Islet precursor cell (in vitro differentiated cells): ENCODE results near the gene RABL6.
"Not testable (repeated sequence)": the region's sequence is repeated elsewhere in the genome, so short reads cannot be mapped to it uniquely, and the experiment has no call there.

ENCODE experiments used
- DNase-seq: peaks from one replicate; pipeline ENCODE4 v3.0.0-alpha.2; 2018

Gene RABL6

DNA sequence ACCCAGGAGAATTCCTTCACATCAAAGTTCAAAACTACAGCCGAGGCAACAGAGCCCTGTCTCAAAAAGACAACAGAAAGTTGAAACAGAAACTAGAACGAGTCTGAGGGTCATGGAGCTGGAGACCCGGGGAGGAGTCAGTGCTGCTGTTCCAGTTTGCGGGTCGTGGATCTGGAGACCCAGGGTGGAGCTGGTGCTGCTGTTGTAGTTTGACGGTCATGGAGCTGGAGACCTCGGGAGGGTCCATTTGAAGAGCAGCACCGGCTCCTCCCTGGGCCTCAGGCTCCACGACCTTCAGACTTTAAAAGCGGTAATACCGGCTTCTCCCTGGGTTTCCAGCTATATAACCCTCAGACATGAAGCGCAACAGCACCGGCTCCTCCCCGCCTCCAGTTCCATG is 30.4 kb upstream of the RABL6 start:
- no peak for DNase-seq

DNA sequence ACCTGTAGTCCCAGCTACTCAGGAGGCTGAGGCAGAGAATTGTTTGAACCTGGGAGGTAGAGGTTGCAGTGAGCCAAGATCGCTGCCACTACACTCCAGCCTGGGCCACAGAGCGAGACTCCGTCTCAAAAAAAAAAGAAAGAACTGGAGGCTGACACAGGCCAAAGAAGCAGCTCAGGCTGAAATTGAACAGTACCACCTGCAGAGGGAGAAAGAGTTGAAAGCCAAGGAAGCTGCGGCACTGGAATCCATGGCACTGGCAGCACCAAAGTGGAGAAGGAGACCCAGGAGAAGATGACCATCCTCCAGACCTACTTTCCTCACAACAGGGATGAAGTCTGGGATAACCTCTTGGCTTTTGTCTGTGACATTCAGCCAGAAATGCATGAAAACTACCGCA is 27.9 kb upstream of the RABL6 start:
- peak; percentile 58 for DNase-seq

GRCh38 chr9:136782452-136782851 is 25.3 kb upstream of the RABL6 start:
- no peak for DNase-seq

DNA sequence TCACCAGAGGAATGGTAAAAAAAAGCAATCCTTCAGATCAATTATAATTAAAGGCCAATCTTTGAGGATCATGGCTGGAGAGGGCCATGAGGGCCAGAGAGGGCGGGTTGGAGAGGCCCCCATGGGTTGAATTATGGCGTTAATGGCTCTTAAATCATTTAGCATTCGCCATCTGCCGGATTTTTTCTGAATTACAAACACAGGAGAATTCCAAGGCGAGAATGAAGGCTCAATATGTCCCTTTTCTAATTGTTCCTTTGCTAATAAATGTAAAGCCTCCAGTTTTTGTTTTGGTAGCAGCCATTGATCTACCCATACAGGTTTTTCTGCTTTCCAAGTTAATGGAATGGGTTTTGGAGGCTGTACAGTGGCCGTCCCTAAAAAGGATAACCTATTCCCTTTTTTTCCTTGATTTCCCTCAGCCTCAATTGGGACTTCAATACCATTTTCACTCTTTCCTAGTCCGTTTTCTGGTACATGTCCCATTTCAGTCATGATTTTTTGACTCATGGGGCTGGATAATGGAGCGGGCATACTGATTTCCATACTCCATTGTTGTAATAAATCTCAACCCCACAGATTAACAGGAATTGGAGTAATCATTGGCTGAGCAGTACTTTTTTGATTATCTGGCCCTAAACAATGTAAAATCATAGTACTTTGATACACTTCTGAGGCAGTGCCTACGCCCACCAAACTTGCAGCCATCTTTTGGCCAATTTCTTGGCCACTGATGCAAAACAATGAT is 23.3 kb upstream of the RABL6 start:
- no peak for DNase-seq

GRCh38 chr9:136784997-136785361 is 22.8 kb upstream of the RABL6 start:
- no peak for DNase-seq

- not testable (repeated sequence) for DNase-seq
These were observed 22.0 kb upstream of the RABL6 start for GRCh38 chr9:136785565-136786355.

GRCh38 chr9:136786451-136786850 is 21.3 kb upstream of the RABL6 start:
- no peak for DNase-seq

DNA sequence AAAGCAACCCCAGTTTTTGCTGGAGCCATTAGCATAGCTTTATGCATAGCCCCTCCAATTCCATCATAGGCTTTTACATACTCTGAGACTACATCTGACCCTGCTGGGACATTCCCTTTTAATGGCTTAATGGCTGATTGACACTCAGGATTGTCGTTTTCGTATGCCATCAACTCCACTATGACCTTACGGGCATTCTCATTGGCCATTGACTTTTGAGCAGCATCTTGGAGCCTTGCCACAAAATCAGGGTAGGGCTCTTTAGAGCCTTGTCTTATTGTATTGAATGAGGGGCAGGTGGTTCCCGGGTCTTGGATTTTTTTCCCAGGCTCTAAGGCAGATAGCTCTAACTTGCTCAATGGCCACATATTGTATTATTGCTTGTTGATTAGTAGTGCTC is 20.8 kb upstream of the RABL6 start:
- not testable (repeated sequence) for DNase-seq

GRCh38 chr9:136787690-136788400 is 19.9 kb upstream of the RABL6 start:
- peak; percentile 84 for DNase-seq

GRCh38 chr9:136788644-136789522 is 18.9 kb upstream of the RABL6 start:
- not testable (repeated sequence) for DNase-seq

GRCh38 chr9:136789523-136789937 is 18.2 kb upstream of the RABL6 start:
- no peak for DNase-seq

DNA sequence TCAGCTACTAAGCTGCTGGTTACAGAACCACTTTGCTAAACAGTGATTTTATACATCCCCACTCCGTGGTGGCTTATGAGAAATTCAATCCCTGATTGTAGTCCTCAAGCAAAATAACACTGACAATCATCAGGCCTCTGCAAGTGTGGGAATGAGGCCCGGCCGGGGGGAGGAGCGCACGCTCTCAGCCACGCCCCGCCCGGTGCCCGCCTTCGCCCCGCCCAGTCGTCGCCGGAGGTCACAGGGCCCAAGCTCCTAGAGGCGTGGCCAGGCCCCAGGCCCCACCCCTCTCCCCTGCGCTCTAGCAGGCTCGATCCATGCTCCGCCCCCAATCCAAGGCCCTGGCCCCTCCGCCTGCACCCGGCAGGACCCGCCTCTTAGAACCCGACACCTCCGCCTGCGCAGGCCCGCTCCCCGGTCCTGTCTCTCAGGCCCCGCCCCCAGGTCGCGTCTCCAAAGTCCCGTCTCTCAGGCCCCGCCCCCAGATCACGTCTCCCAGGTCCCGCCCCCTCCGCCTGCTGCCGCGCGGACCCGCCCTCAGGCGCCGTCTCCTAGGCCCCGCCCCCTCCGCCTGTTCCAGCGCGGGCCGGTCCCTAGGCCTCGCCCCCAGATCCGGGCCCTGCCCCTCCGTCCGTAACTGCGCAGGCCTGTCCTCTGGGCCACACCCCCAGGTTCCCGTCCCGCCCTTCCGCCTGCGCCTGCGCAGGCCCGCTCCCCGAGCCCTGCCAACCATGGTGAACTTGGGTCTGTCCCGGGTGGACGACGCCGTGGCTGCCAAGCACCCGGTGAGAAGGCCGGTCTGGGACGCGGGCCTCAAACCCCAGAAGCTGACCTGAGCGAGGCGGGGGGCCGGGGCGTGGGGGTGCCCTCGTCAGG is 16.9 kb upstream of the RABL6 start, which contains the start of gene TMEM141:
TMEM141 (plus strand) TSS at position 705 of the 876 bp plus-strand sequence; CDS start at position 732, 27 bp downstream.
- DNase-seq = peak; percentile 100

DNA sequence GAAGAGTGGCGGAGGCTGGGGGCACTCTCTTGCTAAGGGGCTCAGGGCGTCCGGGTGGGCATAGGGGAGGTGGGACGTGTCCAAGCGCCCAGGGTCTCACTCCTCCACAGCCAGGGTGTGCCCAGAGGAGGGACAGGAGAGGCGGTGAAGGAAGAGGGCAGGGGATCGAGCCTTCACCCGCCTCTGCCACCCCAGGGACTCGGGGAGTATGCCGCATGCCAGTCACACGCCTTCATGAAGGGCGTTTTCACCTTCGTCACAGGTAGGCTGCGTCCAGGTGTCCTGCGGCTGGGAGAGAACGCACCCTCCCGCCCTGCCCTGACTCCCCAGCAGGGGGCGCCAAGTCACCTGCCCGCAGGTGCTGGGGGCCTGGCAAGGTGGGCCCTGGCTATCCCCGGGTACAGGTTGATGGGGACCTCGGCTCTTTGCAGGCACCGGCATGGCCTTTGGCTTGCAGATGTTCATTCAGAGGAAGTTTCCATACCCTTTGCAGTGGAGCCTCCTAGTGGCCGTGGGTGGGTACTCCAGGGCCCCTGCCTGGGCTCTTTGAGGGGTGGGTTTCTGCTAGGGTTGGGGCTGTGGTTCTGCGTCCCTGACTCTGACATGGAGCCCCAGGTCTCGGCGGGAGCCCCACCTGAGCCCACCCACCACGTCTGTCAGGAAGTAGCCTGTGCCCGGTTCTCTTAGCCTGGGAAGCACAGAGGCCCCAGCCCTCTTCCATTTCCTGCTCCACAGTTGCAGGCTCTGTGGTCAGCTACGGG is 16.1 kb upstream of the RABL6 start:
- DNase-seq = peak; percentile 85

GRCh38 chr9:136792321-136793085 is 15.2 kb upstream of the RABL6 start:
- no peak for DNase-seq

DNA sequence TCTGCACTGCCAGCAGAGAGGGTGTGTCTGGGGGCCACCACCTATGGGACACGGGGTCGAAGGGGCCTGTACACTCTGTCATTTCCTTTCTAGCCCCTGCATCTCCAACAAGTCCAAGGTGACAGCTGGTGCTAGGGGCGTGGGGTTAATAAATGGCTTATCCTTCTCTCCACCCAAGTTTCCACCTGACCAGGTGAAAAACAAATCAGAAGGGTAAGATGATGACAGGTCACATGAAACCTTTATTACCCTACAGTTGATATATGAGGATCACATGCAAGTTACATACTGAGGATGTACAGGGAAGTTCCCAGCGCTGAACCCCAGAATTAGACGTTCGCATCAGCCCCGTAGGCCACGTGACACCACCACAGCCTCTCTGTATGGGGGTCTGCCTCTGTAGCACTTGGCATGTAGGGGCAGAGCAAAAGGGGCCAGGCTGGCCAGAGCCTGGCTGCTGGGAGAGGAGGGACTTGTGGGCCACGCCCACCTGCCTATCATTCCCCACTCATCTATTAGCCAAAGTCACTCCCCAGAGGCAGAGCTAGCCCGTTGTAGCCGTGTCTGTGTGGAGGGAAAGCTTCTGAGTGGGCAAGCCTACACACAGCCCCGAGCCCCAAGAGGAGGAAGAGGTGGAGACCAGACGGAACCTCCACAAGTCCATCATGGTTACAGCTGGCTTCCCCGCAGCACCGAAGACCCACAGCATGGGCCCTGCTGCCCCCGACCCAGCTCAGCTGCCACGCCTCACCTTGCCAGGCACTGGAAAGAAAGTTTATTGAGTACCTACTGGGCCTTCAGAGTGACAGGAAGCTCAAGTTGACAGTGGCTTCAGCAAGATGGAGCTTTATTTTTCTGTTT is 14.4 kb upstream of the RABL6 start:
- no peak for DNase-seq

- DNase-seq = no peak
These were observed 13.3 kb upstream of the RABL6 start for GRCh38 chr9:136794281-136794999.

DNA sequence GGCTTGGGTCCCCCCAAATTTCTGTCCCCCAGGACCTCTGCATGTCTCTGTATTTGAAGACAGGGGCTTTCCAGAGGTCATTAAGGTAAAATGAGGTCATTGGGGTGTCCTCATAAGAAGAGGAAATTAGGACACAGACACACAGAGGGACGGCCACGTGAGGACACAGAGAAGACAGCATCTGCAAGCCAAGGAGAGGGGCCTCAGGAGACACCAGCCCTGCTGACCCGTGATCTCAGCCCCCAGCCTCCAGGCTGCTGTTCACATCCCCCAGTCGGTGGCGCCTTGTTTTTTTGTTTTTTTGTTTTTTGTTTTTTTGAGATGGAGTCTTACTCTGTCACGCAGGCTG is 12.8 kb upstream of the RABL6 start:
- DNase-seq = no peak

DNA sequence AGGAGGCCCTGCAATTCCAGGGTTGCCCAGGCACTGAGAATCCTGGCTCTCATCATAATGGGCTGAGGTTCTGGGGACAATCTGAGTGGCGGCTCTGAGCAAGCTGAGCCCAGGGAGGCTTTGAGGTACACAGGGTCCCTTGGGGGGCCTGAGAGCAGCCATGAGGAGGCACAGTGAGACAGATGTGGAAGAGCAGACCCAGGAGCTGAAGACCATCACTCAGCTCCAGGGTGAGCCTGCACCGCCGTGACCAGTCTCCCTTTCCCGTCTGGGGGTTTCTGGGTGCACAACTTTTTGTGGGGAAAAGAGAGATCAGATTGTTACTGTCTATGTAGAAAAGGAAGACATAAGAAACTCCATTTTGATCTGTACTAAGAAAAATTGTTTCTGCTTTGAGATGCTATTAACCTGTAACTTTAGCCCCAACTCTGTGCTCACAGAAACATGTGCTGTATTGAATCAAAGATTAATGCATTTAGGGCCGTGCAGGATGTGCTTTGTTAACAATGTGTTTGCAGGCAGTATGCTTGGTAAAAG is 11.4 kb upstream of the RABL6 start, which contains the start of gene CCDC183:
CCDC183 (plus strand) TSS at position 101 of the 537 bp plus-strand sequence; CDS start at position 161, 60 bp downstream.
- DNase-seq = no peak
